ENCODE results near the gene WDR31. TPM values are rescaled to one million over a fixed set of nuclear protein-coding genes. Genes with fewer than 3 reads are reported as not detected.

Gene WDR31
- polyA plus RNA-seq, 1 donor, result 2.8 TPM

- Histone ChIP-seq H3K4me3 (ENCODE audit: low read length) (no peak overlapping the region), H3K9me3 (ENCODE audit: control insufficient read depth, low read depth, low read length) (no peaks in the 10 kb centered on the region), H3K36me3 (ENCODE audit: control insufficient read depth, insufficient read depth, low read length) (peaks cover 3% of the 10 kb centered on the region), H3K27ac (ENCODE audit: low read length) (no peak overlapping the region), H3K27me3 (ENCODE audit: control insufficient read depth, insufficient read depth, low read length) (no peaks in the 10 kb centered on the region), H3K4me1 (ENCODE audit: control insufficient read depth, insufficient read depth, low read length) (no peaks in the 10 kb centered on the region)
- whole genome bisulfite sequencing (ENCODE audit: insufficient coverage, low lambda C conversion rate), result 100% methylated on average over 1 of the region's 3 CpGs
- no peak for DNase-seq
These were observed 28.1 kb downstream of the WDR31 start for GRCh38 chr9:113311961-113312360.

- H3K27ac ChIP-seq (ENCODE audit: low read length), result no peak overlapping the region
- no peaks in the 10 kb centered on the region for H3K4me1 ChIP-seq (ENCODE audit: control insufficient read depth, insufficient read depth, low read length)
- no peak overlapping the region for H3K4me3 ChIP-seq (ENCODE audit: low read length)
- no peaks in the 10 kb centered on the region for H3K36me3 ChIP-seq (ENCODE audit: control insufficient read depth, insufficient read depth, low read length)
- WGBS (ENCODE audit: insufficient coverage, low lambda C conversion rate), result no CpG with 5 or more reads among the region's 3 CpGs
- no peaks in the 10 kb centered on the region for H3K27me3 ChIP-seq (ENCODE audit: control insufficient read depth, insufficient read depth, low read length)
- H3K9me3 ChIP-seq (ENCODE audit: control insufficient read depth, low read depth, low read length), result no peaks in the 10 kb centered on the region
- no peak for DNase-seq
These were observed 29.5 kb downstream of the WDR31 start for GRCh38 chr9:113310538-113310937.

GRCh38 chr9:113309204-113309813 lies 30.8 kb downstream of the WDR31 start:
- peak; percentile 21 to 43 for DNase-seq
- Histone ChIP-seq H3K4me1 (ENCODE audit: control insufficient read depth, insufficient read depth, low read length) (no peaks in the 10 kb centered on the region), H3K27me3 (ENCODE audit: control insufficient read depth, insufficient read depth, low read length) (no peaks in the 10 kb centered on the region), H3K4me3 (ENCODE audit: low read length) (no peak overlapping the region), H3K27ac (ENCODE audit: low read length) (no peak overlapping the region), H3K9me3 (ENCODE audit: control insufficient read depth, low read depth, low read length) (no peaks in the 10 kb centered on the region), H3K36me3 (ENCODE audit: control insufficient read depth, insufficient read depth, low read length) (no peaks in the 10 kb centered on the region)
- 0% methylated on average over 1 of the region's 2 CpGs for WGBS (ENCODE audit: insufficient coverage, low lambda C conversion rate)

GRCh38 chr9:113307396-113307975 lies 32.6 kb downstream of the WDR31 start:
- no CpG with 5 or more reads among the region's 8 CpGs for whole genome bisulfite sequencing (ENCODE audit: insufficient coverage, low lambda C conversion rate)
- no peak overlapping the region for H3K4me3 ChIP-seq (ENCODE audit: low read length)
- H3K4me1 ChIP-seq (ENCODE audit: control insufficient read depth, insufficient read depth, low read length), result peaks cover 2% of the 10 kb centered on the region
- DNase-seq, result no peak
- H3K27me3 ChIP-seq (ENCODE audit: control insufficient read depth, insufficient read depth, low read length), result no peaks in the 10 kb centered on the region
- H3K36me3 ChIP-seq (ENCODE audit: control insufficient read depth, insufficient read depth, low read length), result no peaks in the 10 kb centered on the region
- no peak overlapping the region for H3K27ac ChIP-seq (ENCODE audit: low read length)
- no peaks in the 10 kb centered on the region for H3K9me3 ChIP-seq (ENCODE audit: control insufficient read depth, low read depth, low read length)

GRCh38 chr9:113306566-113306965 lies 33.5 kb downstream of the WDR31 start:
- no peak for DNase-seq
- Histone ChIP-seq H3K4me1 (ENCODE audit: control insufficient read depth, insufficient read depth, low read length) (peaks cover 5% of the 10 kb centered on the region), H3K27me3 (ENCODE audit: control insufficient read depth, insufficient read depth, low read length) (no peaks in the 10 kb centered on the region), H3K27ac (ENCODE audit: low read length) (no peak overlapping the region), H3K36me3 (ENCODE audit: control insufficient read depth, insufficient read depth, low read length) (no peaks in the 10 kb centered on the region), H3K4me3 (ENCODE audit: low read length) (no peak overlapping the region), H3K9me3 (ENCODE audit: control insufficient read depth, low read depth, low read length) (no peaks in the 10 kb centered on the region)
- WGBS (ENCODE audit: insufficient coverage, low lambda C conversion rate), result 100% methylated on average over 1 of the region's 1 CpG

GRCh38 chr9:113302792-113303418 lies 37.2 kb downstream of the WDR31 start, which contains the start of gene RNF183:
RNF183 (minus strand) TSS chr9:113303376; CDS start chr9:113298184, 5,192 bp downstream.
- no peak within 1 kb of the TSS for H3K4me3 ChIP-seq (ENCODE audit: low read length)
- peaks cover under 1% of the 10 kb centered on the region for H3K9me3 ChIP-seq (ENCODE audit: control insufficient read depth, low read depth, low read length)
- no peak within 1 kb of the TSS for H3K27ac ChIP-seq (ENCODE audit: low read length)
- H3K27me3 ChIP-seq (ENCODE audit: control insufficient read depth, insufficient read depth, low read length), result no peaks in the 10 kb centered on the region
- peak; percentile 57 to 83 for DNase-seq
- no peaks in the 10 kb centered on the region for H3K36me3 ChIP-seq (ENCODE audit: control insufficient read depth, insufficient read depth, low read length)
- no CpG with 5 or more reads among the region's 25 CpGs for WGBS (ENCODE audit: insufficient coverage, low lambda C conversion rate)
- peaks cover 5% of the 10 kb centered on the region for H3K4me1 ChIP-seq (ENCODE audit: control insufficient read depth, insufficient read depth, low read length)

GRCh38 chr9:113301548-113301947 lies 38.5 kb downstream of the WDR31 start:
- no peaks in the 10 kb centered on the region for H3K36me3 ChIP-seq (ENCODE audit: control insufficient read depth, insufficient read depth, low read length)
- peaks cover 5% of the 10 kb centered on the region for H3K4me1 ChIP-seq (ENCODE audit: control insufficient read depth, insufficient read depth, low read length)
- no peak overlapping the region for H3K4me3 ChIP-seq (ENCODE audit: low read length)
- no peaks in the 10 kb centered on the region for H3K27me3 ChIP-seq (ENCODE audit: control insufficient read depth, insufficient read depth, low read length)
- WGBS (ENCODE audit: insufficient coverage, low lambda C conversion rate), result no CpG with 5 or more reads among the region's 8 CpGs
- peaks cover 4% of the 10 kb centered on the region for H3K9me3 ChIP-seq (ENCODE audit: control insufficient read depth, low read depth, low read length)
- no peak overlapping the region for H3K27ac ChIP-seq (ENCODE audit: low read length)
- no peak for DNase-seq

- Histone ChIP-seq H3K4me1 (ENCODE audit: control insufficient read depth, insufficient read depth, low read length) (peaks cover 5% of the 10 kb centered on the region), H3K9me3 (ENCODE audit: control insufficient read depth, low read depth, low read length) (peaks cover 4% of the 10 kb centered on the region), H3K27ac (ENCODE audit: low read length) (no peak overlapping the region), H3K4me3 (ENCODE audit: low read length) (no peak overlapping the region), H3K27me3 (ENCODE audit: control insufficient read depth, insufficient read depth, low read length) (no peaks in the 10 kb centered on the region), H3K36me3 (ENCODE audit: control insufficient read depth, insufficient read depth, low read length) (no peaks in the 10 kb centered on the region)
- peak; percentile 70 to 84 for DNase-seq
- WGBS (ENCODE audit: insufficient coverage, low lambda C conversion rate), result 60% methylated on average over 1 of the region's 8 CpGs
These were observed 40.2 kb downstream of the WDR31 start for GRCh38 chr9:113299800-113300292.

GRCh38 chr9:113298924-113299770 lies 40.9 kb downstream of the WDR31 start:
- peaks cover 5% of the 10 kb centered on the region for H3K4me1 ChIP-seq (ENCODE audit: control insufficient read depth, insufficient read depth, low read length)
- H3K27ac ChIP-seq (ENCODE audit: low read length), result no peak overlapping the region
- peaks cover under 1% of the 10 kb centered on the region for H3K36me3 ChIP-seq (ENCODE audit: control insufficient read depth, insufficient read depth, low read length)
- DNase-seq, result no peak
- no peak overlapping the region for H3K4me3 ChIP-seq (ENCODE audit: low read length)
- H3K27me3 ChIP-seq (ENCODE audit: control insufficient read depth, insufficient read depth, low read length), result no peaks in the 10 kb centered on the region
- whole genome bisulfite sequencing (ENCODE audit: insufficient coverage, low lambda C conversion rate), result no CpG with 5 or more reads among the region's 15 CpGs
- peaks cover 4% of the 10 kb centered on the region for H3K9me3 ChIP-seq (ENCODE audit: control insufficient read depth, low read depth, low read length)

GRCh38 chr9:113298311-113298710 lies 41.8 kb downstream of the WDR31 start:
- H3K4me1 ChIP-seq (ENCODE audit: control insufficient read depth, insufficient read depth, low read length), result peaks cover 5% of the 10 kb centered on the region
- no CpG with 5 or more reads among the region's 8 CpGs for WGBS (ENCODE audit: insufficient coverage, low lambda C conversion rate)
- H3K27ac ChIP-seq (ENCODE audit: low read length), result no peak overlapping the region
- H3K36me3 ChIP-seq (ENCODE audit: control insufficient read depth, insufficient read depth, low read length), result peaks cover 5% of the 10 kb centered on the region
- DNase-seq, result no peak
- H3K9me3 ChIP-seq (ENCODE audit: control insufficient read depth, low read depth, low read length), result peaks cover 4% of the 10 kb centered on the region
- H3K27me3 ChIP-seq (ENCODE audit: control insufficient read depth, insufficient read depth, low read length), result no peaks in the 10 kb centered on the region
- H3K4me3 ChIP-seq (ENCODE audit: low read length), result no peak overlapping the region

All from large intestine (tissue), 3 donors.